ENCODE results near the gene SIGLEC8. TPM values are rescaled to one million over a fixed set of nuclear protein-coding genes. Genes with fewer than 3 reads are reported as not detected.

SIGLEC8 gene
- total RNA-seq, 2 experiments from 2014 or later, result not detected

- Mint-ChIP-seq H3K4me1 (peaks cover 4% of the 10 kb centered on the region), H3K36me3 (peaks cover under 1% of the 10 kb centered on the region), H3K4me3 (no peak overlapping the region), H3K27me3 (peaks cover 6% of the 10 kb centered on the region), H3K27ac (no peak overlapping the region), H3K9me3 (peaks cover 3% of the 10 kb centered on the region)
- DNase-seq, result no peak
- ATAC-seq (ENCODE audit: low read depth), result no peak
- POLR2A ChIA-PET, result interaction anchor here (0.7 kb wide), 1 partner anchor 112 kb away, joined by 3 read pairs; no protein-coding TSS in a partner anchor
Observed at GRCh38 chr19:51485960-51486660, 27.9 kb upstream of the SIGLEC8 start.

GRCh38 chr19:51480590-51480989 is 22.3 kb upstream of the SIGLEC8 start:
- Mint-ChIP-seq H3K36me3 (no peaks in the 10 kb centered on the region), H3K27me3 (peaks cover 19% of the 10 kb centered on the region), H3K27ac (no peak overlapping the region), H3K9me3 (no peaks in the 10 kb centered on the region), H3K4me1 (peaks cover 2% of the 10 kb centered on the region), H3K4me3 (no peak overlapping the region)
- POLR2A ChIA-PET, result no interaction called here
- ATAC-seq (ENCODE audit: low read depth), result no peak
- no peak for DNase-seq

GRCh38 chr19:51479531-51480331 is 21.5 kb upstream of the SIGLEC8 start:
- Mint-ChIP-seq H3K4me3 (no peak overlapping the region), H3K36me3 (no peaks in the 10 kb centered on the region), H3K27me3 (peaks cover 17% of the 10 kb centered on the region), H3K27ac (no peak overlapping the region), H3K4me1 (peaks cover 2% of the 10 kb centered on the region), H3K9me3 (no peaks in the 10 kb centered on the region)
- ATAC-seq (ENCODE audit: low read depth), result no peak
- POLR2A ChIA-PET, result no interaction called here
- DNase-seq, result no peak

- POLR2A ChIA-PET, result no interaction called here
- ATAC-seq (ENCODE audit: low read depth), result no peak
- Mint-ChIP-seq H3K9me3 (no peaks in the 10 kb centered on the region), H3K27me3 (peaks cover 17% of the 10 kb centered on the region), H3K4me3 (no peak within 1 kb of the TSS), H3K27ac (no peak within 1 kb of the TSS), H3K4me1 (no peaks in the 10 kb centered on the region), H3K36me3 (no peaks in the 10 kb centered on the region)
- no peak for DNase-seq
Observed at GRCh38 chr19:51478381-51479234, 20.4 kb upstream of the SIGLEC8 start, which contains the start of gene CEACAM18. CEACAM18 (plus strand) TSS chr19:51478539.

GRCh38 chr19:51477344-51477743 is 19.1 kb upstream of the SIGLEC8 start:
- Mint-ChIP-seq H3K36me3 (no peaks in the 10 kb centered on the region), H3K9me3 (no peaks in the 10 kb centered on the region), H3K4me1 (no peaks in the 10 kb centered on the region), H3K4me3 (no peak overlapping the region), H3K27ac (no peak overlapping the region), H3K27me3 (peaks cover 27% of the 10 kb centered on the region)
- POLR2A ChIA-PET, result no interaction called here
- no peak for ATAC-seq (ENCODE audit: low read depth)
- no peak for DNase-seq

GRCh38 chr19:51476164-51476563 is 17.9 kb upstream of the SIGLEC8 start:
- Mint-ChIP-seq H3K27me3 (peaks cover 34% of the 10 kb centered on the region), H3K27ac (no peak overlapping the region), H3K9me3 (no peaks in the 10 kb centered on the region), H3K36me3 (no peaks in the 10 kb centered on the region), H3K4me3 (no peak overlapping the region), H3K4me1 (no peaks in the 10 kb centered on the region)
- no peak for ATAC-seq (ENCODE audit: low read depth)
- POLR2A ChIA-PET, result no interaction called here
- DNase-seq, result no peak

- Mint-ChIP-seq H3K27ac (no peak overlapping the region), H3K9me3 (no peaks in the 10 kb centered on the region)
Observed at GRCh38 chr19:51473009-51473707, 14.9 kb upstream of the SIGLEC8 start.

GRCh38 chr19:51472607-51473006 is 14.4 kb upstream of the SIGLEC8 start:
- POLR2A ChIA-PET, result interaction anchor here (0.7 to 1.2 kb wide), 2 partner anchors 42 to 185 kb away, joined by 3 to 4 read pairs; no protein-coding TSS in a partner anchor
- DNase-seq (no peak), ATAC-seq (ENCODE audit: low read depth) (no peak)
- Mint-ChIP-seq H3K4me1 (peaks cover 10% of the 10 kb centered on the region), H3K9me3 (no peaks in the 10 kb centered on the region), H3K36me3 (no peaks in the 10 kb centered on the region), H3K27me3 (peaks cover 46% of the 10 kb centered on the region), H3K4me3 (no peak overlapping the region), H3K27ac (no peak overlapping the region)

More at GRCh38 chr19:51473009-51473707, 14.9 kb upstream of the SIGLEC8 start:
- POLR2A ChIA-PET, result interaction anchor here (0.7 to 1.2 kb wide), 2 partner anchors 41 to 184 kb away, joined by 3 to 4 read pairs; no protein-coding TSS in a partner anchor
- Mint-ChIP-seq H3K4me3 (no peak overlapping the region), H3K4me1 (peaks cover 5% of the 10 kb centered on the region), H3K27me3 (peaks cover 40% of the 10 kb centered on the region), H3K36me3 (no peaks in the 10 kb centered on the region)
- DNase-seq, result peak; percentile 68
- ATAC-seq (ENCODE audit: low read depth), result peak; percentile 74

- ATAC-seq (ENCODE audit: low read depth) (no peak), DNase-seq (no peak)
- no peak overlapping the region for H3K4me3 Mint-ChIP-seq
- no peaks in the 10 kb centered on the region for H3K9me3 Mint-ChIP-seq
- no peaks in the 10 kb centered on the region for H3K36me3 Mint-ChIP-seq
- POLR2A ChIA-PET, result no interaction called here
- H3K4me1 Mint-ChIP-seq, result peaks cover 11% of the 10 kb centered on the region
- no peak overlapping the region for H3K27ac Mint-ChIP-seq
- peaks cover 46% of the 10 kb centered on the region for H3K27me3 Mint-ChIP-seq
Observed at GRCh38 chr19:51471527-51471926, 13.3 kb upstream of the SIGLEC8 start.

- ATAC-seq (ENCODE audit: low read depth) (no peak), DNase-seq (no peak)
- H3K36me3 Mint-ChIP-seq, result no peaks in the 10 kb centered on the region
- no peak overlapping the region for H3K4me3 Mint-ChIP-seq
- POLR2A ChIA-PET, result no interaction called here
- peaks cover 49% of the 10 kb centered on the region for H3K27me3 Mint-ChIP-seq
- no peaks in the 10 kb centered on the region for H3K9me3 Mint-ChIP-seq
- H3K4me1 Mint-ChIP-seq, result peaks cover 11% of the 10 kb centered on the region
- H3K27ac Mint-ChIP-seq, result no peak overlapping the region
Observed at GRCh38 chr19:51470966-51471365, 12.7 kb upstream of the SIGLEC8 start.

- no peak for ATAC-seq (ENCODE audit: low read depth)
- no peak overlapping the region for H3K4me3 Mint-ChIP-seq
- no peaks in the 10 kb centered on the region for H3K36me3 Mint-ChIP-seq
- DNase-seq, result no peak
- peaks cover 11% of the 10 kb centered on the region for H3K4me1 Mint-ChIP-seq
- H3K27ac Mint-ChIP-seq, result no peak overlapping the region
- H3K9me3 Mint-ChIP-seq, result no peaks in the 10 kb centered on the region
- POLR2A ChIA-PET, result no interaction called here
- H3K27me3 Mint-ChIP-seq, result peaks cover 61% of the 10 kb centered on the region
Observed at GRCh38 chr19:51469629-51470028, 11.4 kb upstream of the SIGLEC8 start.

GRCh38 chr19:51469162-51469561 is 10.9 kb upstream of the SIGLEC8 start:
- H3K27ac Mint-ChIP-seq, result no peak overlapping the region
- peaks cover 63% of the 10 kb centered on the region for H3K27me3 Mint-ChIP-seq
- H3K9me3 Mint-ChIP-seq, result no peaks in the 10 kb centered on the region
- no peaks in the 10 kb centered on the region for H3K36me3 Mint-ChIP-seq
- H3K4me1 Mint-ChIP-seq, result peaks cover 13% of the 10 kb centered on the region
- H3K4me3 Mint-ChIP-seq, result no peak overlapping the region
- ATAC-seq (ENCODE audit: low read depth), result no peak
- POLR2A ChIA-PET, result no interaction called here
- no peak for DNase-seq

- POLR2A ChIA-PET, result no interaction called here
- H3K9me3 Mint-ChIP-seq, result no peaks in the 10 kb centered on the region
- no peaks in the 10 kb centered on the region for H3K36me3 Mint-ChIP-seq
- H3K4me3 Mint-ChIP-seq, result no peak overlapping the region
- H3K27me3 Mint-ChIP-seq, result peaks cover 62% of the 10 kb centered on the region
- ATAC-seq (ENCODE audit: low read depth), result no peak
- no peak for DNase-seq
- H3K27ac Mint-ChIP-seq, result no peak overlapping the region
- peaks cover 13% of the 10 kb centered on the region for H3K4me1 Mint-ChIP-seq
Observed at GRCh38 chr19:51468545-51468920, 10.3 kb upstream of the SIGLEC8 start.
